HG02870 (cell line): ENCODE data around the gene ADAP1.

ENCODE experiments used
- ATAC-seq: cut with Tn5 transposase; IDR thresholded peaks from one replicate; pipeline ENCODE4 v1.9.1; 2021; ENCODE audit warnings: mild to moderate bottlenecking, moderate library complexity; ENCODE audit not compliant: unreplicated experiment

The ADAP1 gene

DNA sequence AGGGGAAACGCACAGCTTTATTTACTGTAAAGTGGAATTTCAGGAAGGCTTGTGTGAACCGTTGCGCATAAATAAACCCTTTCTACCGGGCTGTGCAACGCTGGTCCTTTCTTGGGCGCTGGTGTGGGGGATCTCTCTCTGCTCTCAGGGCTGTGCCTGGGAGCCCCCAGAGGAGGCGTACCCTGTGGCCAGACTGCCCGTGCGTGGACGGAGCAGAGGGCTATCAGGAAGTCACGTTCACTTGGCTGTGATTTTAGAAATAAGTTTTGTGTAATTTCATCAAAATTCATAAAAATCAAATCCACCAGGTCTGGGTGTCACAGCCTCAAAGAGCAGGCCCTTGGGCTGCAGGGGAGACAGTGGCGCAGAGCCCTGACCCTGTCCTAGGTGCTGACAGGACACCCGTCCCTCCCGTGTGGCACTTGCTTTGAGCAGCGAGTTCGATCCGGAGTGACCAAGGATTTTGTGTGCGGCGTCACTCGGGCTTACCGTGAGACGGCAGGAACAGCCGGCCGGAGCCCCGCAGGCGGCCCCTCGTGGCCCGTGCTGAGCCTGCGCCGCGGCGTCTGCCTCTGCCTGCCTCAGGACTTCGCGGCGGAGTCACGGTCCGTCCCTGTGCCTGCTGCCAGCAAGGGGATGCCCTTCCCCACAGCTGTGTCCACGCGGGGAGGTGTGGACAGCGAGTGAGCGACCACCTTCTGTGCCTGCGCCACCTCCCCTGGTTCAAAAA is 58.0 kb downstream of the ADAP1 start:
- no peak for ATAC-seq

DNA sequence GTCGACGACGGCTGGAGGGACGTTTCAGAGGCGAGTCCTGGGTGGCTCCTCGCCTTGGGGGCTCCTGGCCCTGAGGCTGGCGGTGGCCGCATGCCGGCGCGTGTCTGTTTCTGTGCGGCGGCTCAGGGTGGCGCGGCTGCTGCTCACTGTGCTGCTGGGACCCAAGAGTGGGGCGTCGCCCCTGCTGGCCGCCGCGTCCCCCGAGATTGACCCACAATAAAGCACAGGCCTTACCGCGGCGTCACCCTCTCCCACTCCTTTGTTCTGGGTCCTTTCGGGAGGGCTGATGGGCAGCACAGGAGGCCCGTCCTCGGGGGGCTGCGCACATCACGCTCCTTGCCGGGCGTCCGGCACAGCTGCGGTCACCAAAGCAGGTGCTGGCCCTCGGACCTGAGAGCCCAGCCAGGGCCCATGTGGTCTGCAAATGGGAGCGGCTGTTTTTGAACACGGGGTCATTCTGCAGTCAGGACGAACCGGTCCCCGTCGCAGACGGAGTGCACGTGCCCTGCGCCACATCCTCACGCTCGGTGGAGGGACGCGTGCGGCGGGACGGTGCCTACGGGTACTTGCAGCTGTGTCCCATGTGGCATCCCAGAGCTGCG is 58.9 kb downstream of the ADAP1 start:
- no peak for ATAC-seq

DNA sequence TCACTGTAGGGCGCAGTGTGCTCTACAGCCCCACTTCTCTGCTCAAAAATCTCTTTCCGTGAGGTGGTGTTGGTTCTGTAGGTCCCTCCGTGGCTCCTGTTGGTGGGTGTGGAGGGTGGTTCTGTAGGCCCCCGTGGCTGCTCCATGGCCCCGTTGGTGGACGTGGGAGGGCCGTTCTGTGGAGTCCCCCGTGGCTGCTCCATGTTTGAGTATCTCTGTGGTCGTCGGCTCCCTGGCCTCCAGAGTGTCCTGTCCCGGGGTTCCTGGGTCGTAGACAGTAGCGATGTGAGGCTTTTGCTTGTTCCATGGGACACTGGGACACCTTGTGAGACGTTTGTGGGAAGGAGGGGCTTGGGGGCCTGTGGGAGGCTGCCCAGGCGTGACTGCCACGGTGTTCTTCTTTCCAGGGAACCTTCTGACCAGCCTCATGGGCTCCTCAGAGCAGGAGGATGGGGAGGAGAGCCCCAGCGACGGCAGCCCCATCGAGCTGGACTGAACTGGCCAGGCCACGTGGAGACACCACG is 59.5 kb downstream of the ADAP1 start:
- no peak for ATAC-seq

DNA sequence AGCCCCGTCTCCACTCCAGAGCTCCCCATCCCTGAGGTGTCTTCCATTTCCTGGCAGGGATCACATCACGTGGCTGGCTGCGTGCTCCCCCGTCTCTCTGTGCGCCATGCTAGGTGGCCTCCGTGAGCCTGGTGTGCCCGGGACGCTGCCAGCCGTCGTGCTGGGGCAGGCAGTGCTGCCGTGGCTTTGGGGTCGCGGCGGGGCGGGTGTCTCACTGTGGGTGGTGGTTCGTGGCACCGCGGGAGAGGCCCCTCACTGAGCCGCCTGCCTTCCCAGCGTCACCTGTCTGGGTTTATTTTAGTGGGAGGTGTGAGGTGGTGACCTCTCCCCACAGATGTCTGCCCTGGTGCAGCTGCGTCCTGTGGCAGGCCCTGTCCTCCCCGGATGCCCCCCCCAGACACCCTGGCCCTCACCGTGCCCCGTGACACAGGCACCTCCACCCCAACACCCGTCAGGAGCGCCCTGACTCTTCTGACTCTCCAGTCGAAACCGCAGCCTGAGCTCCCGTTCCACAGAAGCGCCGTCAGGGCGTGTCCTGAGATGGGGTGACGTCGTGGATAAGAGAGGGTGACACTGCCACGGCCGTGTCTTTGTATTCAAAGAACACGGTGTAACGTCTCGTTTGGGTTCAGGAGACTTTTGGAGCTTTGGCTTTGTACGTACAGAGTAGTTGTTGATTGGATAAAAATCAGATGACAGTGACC is 60.2 kb downstream of the ADAP1 start:
- no peak for ATAC-seq

DNA sequence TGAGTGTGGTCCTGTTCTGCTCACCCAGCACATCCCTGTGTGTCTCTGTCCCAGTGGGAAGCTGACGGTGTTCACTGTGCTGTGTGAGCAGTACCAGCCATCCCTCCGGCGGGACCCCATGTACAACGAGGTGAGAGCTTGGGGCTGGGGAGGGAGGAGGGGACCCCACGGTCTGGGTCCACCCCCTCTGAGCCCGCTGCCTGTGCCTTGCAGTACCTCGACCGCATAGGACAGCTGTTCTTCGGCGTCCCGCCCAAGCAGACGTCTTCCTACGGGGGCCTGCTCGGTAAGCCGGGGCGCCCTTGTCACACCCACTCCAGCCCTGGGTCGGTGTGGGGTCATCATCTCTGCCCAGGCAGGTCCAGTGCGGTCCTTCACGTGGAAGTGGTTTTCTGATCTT is 60.8 kb downstream of the ADAP1 start:
- ATAC-seq = no peak

DNA sequence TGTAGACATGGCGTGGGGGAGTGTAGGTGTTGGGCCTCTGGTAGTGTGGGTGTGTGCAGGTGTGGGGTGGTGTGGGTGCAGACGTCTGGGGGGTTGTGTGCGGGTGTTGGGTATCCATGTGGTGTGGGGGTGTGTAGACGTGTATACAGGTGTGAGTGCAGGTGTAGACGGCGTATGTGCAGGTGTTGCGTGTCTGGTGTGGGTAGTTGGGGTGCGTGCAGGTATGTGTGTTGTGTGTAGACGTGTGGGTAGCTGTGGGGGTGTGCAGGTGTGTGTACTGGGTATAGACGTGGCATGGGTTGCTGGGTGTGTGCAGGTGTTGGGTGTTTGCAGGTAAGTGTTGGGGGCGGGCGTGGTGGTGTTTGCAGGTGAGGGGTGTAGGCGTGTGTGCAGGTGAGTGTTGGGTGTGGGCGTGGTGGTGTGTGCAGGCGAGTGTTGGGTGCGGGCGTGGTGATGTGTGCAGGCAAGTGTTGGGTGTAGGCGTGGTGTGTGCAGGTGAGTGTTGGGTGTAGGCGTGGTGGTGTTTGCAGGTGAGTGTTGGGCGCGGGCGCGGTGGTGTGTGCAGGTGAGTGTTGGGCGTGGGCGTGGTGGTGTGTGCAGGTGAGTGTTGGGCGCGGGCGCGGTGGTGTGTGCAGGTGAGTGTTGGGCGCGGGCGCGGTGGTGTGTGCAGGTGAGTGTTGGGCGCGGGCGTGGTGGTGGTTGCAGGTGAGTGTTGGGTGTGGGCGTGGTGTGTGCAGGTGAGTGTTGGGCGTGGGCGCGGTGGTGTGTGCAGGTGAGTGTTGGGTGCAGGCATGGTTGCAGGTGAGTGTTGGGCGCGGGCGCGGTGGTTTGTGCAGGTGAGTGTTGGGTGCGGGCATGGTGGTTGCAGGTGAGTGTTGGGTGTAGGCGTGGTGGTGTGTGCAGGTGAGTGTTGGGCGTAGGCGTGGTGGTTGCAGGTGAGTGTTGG is 61.6 kb downstream of the ADAP1 start:
- no peak for ATAC-seq

DNA sequence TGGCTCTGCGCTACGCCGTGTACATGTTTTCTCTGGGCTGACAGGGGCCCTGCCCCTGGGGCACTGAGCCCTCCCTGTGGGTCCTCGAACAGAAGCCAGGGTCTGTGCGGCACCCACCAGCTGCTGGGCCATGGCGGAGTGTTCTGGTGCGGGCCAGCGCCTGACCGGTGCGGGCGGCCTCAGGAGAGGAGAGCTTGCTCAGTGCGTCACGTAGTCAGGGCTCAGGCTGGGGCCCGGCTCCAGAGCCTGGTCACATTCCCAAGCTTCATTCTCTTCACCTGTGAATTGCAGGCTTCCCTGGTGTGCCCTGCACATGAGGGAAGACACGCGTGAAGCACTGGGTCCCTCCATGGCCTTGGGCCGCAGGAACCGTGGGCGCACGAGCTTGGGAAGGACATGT is 62.7 kb downstream of the ADAP1 start:
- ATAC-seq = no peak

DNA sequence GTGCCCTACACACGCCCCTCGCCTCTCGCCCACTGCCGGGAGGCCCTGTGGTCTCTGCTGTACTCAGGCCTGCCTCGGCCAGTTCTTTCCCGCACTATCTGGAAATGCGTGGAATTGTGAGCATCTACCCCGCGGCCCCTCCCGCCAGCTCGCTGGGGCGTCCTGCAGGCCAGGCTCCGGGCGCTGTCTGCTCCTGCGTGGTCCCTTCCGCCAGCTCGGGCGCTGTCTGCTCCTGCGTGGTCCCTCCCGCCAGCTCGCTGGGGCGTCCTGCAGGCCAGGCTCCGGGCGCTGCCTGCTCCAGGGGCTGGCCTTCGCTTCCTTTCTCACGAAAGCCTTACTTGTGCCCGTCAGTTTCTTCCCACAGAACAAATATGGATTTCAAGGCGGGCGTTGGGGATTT is 63.2 kb downstream of the ADAP1 start:
- no peak for ATAC-seq

DNA sequence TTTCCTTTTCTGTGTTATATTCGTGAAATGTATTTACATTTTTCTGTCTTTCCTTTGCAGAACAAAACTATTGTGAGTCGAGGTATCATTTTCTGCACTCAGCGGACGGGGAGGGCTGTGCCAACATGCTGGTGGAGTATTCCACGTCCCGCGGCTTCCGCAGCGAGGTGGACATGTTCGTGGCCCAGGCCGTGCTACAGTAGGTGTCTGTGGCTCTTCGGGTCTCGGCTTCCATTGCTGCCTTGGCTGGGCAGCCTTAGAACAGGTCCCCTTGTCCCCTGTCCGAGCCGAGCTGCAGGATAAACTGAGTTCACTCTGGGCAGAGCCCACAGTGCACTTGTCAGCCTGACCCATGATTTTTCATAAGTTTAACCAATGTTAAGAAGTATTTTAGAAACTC is 63.6 kb downstream of the ADAP1 start:
- no peak for ATAC-seq

DNA sequence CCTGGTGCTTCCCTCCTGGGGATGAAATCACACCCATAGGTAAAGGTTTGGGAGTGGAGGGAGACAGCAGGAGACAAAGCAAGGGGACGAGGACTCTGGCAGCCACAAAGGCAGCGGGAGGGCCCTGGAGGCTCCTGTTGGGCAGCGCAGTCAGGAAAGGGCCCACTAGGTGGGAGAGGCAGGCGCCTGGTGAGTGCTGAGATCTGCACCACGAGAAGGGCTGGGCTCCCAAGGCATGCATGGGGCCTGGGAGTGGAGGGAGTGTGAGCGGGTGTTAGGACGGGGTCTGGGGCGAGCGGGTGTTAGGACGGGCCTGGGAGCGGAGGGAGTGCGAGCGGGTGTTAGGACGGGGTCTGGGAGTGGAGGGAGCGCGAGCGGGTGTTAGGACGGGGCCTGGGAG is 65.1 kb downstream of the ADAP1 start:
- no peak for ATAC-seq

DNA sequence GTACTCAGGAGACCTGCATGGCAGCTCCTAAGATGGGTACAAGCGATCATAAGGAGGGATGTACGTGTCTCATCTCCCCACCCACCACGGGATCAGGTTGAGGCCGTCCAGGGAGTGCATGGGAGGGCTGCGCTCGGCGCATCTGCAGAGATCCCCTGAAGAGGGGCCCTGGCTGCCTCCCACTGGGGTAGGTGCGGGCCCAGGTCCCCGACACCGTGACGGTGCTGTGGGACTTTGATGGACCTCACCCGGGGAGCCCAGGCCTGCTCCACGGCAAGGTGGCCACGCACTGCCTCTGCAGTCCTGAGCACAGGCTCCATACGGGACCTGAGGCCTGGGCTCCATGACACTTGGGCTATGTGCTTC is 65.5 kb downstream of the ADAP1 start:
- ATAC-seq = no peak

DNA sequence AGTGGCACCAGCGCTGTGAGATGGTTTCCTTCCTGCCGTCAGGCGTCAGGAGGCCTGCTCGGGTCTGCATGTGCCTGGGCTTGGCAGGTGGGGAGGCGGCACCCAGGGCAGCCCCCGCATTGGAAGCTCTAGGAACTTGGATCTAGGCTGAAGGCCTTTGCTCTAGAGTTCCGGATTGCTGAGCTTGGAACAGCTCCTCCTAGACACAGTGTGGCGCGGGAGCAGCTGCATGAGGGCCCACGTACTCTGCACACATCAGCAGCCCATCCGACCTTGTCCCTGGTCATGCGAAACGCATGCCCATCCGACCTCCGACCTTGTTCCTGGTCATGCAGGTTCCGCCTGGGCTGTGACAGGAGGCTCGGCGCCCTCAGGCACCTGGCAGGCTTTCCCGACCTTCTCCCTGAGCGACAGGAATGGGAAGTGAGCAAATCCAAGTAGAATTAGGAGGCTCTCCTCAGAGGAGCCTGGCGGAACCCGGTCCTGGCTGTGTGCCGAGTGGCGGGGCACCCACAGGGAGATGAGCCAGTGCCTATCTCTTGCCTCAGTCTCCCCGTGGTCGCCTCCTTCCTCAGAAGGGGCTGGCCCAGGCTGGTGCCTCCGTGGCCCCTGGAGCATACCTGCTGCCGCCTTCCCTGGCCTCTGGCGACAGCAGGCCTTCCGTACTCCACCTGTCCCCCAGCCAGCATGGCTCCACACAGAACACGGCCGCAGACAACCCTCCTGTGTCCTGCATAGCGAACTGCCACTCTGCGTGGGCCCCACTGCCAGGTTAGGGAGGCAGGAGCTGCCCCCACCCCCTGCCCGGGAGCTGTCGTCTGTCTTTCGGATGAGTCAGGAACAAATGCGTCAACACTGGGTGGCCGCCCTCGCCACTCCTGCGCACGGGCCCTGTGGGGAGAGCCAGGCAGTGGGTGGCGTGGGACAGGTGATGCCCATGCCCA is 66.1 kb downstream of the ADAP1 start:
- ATAC-seq = no peak

DNA sequence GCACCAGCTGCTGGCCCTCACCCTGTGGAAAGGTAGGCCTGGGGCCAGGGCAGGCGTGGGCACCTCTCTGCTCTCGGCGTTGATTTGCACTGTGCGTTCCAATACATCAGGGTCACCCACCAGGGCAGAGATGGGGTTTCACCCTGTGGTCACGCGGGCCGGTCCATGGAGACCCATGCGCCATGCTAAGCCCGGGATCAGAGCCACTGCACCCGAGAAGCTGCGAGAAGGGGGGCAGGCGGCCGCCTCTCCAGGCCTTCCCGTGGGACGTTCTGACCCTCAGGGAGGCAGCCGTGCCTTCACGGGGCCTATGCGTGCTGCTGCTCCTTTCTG is 67.0 kb downstream of the ADAP1 start:
- no peak for ATAC-seq

DNA sequence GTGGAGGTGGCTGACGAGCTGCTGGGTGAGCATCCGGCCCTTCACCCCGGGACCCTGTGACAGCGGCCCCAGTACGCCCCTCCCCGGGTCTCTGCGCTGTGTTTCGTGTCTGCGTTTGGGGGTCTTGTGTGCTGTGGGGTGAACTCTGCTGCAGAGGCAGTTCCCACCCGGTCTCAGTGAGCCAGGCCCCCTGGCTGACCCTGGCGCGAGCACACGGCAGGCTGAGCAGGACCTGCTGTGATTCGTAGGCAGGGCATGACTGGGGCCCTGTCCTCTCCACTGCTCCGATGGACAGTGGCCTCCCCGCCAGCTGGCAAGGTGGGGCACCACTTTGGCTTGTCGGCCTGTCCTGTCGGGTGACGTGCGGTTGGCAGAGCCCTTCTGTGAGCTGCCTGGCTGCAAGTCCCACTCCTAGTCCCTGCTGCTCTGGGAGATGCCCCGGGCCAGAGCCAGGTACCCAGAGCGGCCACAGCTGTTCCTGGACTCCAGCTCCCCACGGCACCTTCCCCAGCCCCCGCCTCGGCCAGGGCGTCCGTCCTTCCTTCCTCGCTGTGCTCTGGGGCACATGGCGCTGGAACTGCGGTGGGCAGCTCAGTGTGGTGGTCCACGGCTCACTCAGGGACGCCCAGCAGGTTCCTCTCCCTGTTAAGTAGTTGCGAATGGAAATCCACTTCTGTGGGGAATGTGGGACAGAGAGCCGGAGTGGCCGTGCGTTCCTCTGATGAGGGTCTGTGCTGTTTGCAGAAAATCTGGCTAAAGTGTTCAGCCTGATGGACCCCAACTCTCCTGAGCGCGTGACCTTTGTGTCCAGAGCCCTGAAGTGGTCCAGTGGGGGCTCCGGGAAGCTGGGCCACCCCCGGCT is 67.6 kb downstream of the ADAP1 start:
- no peak for ATAC-seq

DNA sequence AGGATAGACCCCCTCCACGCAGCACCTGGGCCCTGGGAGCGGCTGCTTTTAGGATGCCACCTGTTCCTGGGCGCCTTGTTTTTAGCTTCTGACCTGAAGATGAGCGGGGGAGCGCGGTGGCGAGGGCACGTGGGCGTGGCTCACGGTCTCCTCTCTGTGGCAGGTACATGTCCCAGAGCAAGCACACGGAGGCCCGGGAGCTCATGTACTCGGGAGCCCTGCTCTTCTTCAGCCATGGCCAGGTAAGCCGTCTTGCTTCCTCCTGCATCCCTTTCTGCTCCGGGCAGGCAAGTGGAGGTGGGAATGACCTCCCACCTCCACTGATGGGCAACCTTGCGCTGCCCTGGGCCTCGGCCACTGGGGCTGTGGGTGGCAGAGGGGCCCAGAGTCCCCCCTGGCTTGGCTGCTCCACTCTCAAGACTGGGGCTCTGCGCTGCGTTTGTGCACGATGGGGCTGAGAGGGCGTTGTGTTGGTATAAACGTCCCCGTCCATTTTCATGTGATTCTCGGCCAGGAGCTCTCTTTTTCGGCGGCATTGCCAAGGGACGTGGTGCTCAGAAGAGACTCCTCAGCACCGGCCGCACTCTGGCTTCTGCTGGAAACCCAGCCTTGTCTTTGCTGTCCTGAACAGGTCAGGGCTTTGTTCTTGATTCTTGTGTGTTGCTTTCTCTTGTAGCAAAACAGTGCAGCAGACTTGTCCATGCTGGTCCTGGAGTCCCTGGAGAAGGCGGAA is 68.4 kb downstream of the ADAP1 start:
- no peak for ATAC-seq

DNA sequence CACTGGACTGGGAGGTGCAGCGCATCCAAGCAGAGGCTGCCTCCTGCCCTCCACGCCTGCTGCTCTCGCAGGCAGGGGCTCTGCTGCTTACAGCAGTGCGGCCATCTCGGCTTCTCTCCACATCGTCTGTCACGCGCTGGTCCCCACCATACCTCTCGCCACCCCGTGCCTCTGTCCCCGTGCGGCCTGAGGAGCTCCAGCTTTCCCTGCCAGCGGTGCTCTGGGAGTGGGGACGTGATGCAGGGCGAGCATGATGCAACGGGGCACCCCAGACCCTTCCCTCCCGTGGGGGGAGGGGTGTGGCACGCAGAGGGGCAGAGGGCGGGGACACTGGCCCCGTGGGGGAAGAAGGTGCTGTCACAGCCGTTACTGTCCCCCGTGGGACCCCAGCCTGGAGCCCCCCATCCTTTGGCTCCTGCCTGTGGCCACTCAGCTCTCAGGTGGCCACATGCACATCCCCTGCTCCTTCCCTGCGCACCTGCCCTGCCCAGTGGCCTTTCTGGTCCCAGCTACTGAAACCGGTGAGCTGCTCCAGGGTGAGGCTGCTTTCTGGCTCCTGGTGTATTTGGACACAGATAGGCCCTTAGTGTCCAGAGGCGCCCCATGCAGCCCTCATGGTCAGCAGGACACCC is 69.1 kb downstream of the ADAP1 start:
- ATAC-seq = no peak

DNA sequence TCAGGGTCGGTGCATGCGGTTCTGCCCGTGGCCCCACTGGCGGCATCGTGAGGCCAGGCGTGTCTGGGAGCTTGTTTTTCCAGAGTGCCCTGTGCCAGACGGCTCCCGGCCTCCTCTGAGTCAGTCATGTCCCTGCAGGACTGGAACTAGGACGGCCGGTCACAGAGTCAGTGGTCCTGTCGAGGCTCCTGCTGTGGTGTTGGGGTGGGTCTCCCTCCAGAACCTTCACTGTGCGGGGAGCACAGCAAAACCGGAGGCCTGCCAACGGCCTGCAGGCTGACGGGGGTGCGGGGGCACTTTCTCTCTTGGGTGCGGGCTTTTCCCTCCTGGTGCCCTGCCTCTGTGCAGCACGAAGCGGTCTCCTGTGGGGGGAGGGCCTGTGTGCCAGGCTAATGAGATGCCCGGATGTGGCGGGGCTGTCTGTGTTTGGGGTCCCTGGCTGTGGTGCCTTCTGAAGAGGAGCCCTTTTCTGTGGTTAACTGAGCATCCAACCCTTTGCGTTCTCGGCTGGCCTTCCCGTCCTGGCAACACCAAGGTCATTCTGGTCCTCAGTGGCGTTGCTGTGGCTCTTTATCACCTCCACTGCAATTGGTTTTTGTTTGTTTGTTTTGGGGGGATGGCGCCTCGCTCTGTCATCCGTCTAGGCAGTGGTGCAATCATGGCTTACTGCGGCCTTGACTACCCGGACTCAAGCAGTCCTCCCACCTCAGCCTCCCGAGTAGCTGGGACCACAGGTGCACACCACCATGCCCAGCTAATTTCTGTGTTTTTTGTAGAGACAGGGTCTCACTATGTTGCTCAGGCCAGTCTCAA is 70.1 kb downstream of the ADAP1 start:
- no peak for ATAC-seq
